HG03095 (cell line): ENCODE measurements around the gene SLC2A13.
"Not testable (repeated sequence)": the region's sequence is repeated elsewhere in the genome, so short reads cannot be mapped to it uniquely, and the experiment has no call there.

Source experiments
- ATAC-seq: cut with Tn5 transposase; IDR thresholded peaks from one replicate; pipeline ENCODE4 v1.9.1; 2021; ENCODE audit warnings: moderate library complexity; ENCODE audit not compliant: unreplicated experiment

Gene SLC2A13

DNA sequence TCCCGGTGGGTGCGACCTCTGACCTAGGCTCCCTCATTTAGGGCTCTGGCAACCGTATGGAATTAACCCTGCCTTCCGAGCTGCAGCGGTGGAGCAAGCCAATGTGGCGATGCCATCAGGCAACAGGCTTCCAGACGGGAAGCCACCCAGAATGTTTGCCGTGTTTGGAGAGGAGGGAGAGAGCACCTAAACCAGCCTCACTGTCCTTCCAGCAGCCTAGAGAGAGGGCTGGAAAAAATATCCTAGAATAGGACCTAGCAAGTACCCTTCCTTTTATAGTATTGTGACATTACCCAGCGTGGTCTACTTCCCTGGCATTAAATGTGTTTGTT, 287 bp upstream of the SLC2A13 start:
- ATAC-seq: no peak

DNA sequence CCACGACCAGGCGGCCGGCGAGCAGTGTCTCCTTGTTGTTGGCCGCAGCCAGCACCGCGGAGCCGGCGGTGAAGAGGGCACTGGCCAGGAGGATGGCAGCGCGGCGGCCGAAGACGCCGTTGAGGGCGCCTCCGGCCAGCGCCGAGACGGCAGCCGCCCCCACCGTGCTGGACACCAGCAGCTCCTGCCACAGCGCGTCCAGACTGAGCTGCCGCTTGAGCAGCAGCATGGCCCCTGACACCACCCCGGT, 691 bp downstream of the SLC2A13 start:
- ATAC-seq: peak; percentile 39

DNA sequence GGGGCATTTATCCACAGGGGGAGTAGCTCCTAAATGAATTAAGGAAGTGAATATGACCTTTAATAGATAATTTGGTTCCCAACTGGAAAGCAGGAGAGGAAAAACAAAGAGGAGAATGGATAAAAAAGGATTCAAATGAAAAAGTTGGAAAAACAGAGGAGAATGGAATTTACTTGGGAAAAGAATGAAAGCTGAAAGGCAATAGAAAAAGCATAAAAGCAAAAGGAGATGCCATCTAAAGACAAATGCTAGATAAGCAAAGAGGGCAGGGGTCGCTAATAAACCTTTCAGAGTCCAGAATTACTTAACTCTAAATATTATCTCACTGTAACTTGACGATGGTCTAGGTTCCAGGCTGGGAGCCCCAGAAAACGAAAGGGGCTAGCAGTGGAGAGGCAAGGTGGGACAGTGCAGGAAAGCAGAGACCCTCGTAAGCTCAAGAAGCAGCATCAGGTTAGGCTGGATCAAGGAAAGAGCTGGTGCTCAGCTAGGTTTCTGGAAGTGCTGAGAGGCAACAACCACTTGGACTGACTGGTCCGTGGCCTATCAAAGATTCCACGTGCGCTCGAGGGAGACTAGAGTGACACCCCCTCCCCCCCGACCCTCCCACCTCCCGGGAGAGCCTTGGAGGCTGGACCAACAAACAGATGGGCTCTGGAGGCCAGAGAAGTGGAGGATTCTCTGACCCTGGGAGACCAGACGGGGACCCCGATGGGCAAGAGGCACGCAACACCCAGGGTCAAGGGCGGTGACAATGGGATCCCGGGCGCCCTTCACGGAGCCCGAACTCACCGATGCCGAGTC, 1.2 kb downstream of the SLC2A13 start:
- ATAC-seq: no peak

DNA sequence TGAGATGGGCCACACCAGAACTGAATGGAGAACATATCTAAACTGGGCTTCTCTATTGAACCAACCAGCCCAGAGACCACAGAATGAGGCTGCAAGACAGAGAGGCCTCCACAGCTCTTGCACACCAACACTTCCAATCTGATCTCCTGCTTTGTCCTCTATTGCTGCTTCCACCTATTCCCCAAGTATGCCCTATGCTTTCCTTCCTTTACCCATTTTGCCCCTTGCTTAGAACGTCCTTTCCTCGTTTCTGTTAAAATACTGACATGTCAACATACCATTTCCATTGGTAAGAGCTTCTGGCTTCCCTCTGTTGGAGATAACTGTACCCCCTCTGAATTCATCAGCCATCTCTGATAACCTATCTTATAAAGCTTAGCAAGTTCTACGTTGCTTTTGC, 2.8 kb downstream of the SLC2A13 start:
- no peak for ATAC-seq

DNA sequence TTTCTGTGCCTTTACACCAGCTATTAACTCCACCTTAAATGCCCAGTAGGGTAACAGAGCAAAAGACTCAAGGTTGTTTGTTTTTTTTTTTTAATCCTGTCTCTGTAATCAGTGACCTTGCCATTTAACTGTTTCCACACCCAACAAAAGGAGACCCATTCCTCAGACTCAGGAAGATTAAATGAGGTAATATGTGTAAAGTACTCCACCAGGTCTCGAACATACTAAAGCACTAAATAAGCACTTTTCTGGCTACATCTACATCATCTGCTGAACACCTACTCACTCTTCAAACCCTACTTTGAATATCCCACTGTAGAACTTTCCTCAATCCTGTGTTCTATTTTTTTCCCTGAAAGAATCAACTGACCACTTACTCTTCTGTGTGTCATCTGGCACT, 4.1 kb downstream of the SLC2A13 start:
- ATAC-seq: no peak

DNA sequence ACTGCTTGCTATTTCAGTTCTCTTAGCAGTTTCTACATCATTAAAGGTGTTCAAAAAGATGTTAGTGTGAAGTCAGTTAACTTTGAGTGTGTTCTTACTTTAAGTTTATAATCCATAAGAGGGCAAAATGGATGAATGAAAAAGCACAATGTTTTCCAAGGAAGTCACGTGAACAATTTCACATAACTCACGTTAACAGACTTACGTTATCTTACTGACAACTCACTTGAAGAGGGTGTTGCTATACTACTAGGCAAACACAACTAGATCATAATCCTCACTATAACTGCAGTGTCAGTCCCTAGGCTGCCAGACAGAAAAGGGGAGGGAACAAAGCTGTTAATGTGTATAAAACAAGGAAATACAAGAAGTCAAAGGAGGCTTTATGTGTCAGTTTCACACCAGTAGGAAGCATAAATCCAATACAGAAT, 6.4 kb downstream of the SLC2A13 start:
- ATAC-seq: no peak

DNA sequence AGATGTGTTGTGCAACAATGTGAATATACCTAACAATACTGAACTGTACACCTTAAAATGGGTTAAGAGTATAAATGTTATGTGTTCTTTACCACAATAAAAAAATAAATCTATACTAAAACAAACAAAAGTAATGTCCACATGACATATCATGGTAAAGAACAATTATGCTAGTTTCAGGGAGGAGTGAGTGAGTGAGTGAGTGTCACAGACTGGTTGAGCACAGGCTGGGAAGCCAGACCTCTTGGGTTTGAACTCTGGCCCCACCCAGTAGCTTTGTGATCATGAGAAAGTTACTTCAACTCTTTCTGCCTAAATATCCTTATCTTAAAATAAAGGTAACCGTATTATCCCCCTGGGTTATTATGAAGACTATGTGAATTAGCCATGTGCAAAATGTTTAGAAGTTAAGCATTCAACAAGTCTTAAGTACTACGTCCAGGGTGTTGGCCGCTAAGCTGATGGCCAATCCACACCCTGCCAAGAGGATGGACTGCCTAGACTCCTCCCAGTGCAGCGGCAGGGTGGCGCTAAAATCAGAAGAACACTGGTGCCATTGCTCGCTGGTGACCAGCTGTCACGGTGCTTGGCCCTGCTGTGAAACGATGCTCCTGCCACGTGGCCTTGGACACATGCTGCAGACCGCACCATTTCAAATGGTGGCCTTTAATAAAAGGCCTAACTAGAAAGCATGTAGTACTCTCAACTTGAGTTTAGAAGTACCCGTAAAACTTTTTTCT, 7.3 kb downstream of the SLC2A13 start:
- no peak for ATAC-seq

DNA sequence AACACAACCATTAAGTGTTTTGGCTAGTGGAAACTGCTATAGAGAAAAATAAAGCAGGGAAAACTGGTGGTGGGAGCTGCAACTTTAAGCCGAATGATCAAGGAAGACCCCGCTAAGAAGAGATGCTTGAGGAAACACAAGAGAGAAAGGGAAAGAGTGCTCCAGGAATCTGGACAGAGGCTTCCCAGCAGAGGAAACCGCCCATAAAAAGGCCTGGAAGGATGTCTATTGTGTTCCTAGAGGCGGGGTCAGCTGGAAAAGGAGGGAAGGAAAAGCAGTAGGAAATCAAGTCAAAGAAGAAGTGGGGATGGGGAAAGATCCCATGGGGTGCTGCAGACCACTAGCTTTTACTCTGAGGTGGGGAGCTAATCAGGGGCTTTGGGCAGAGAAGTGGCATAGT, 12.4 kb downstream of the SLC2A13 start:
- no peak for ATAC-seq

DNA sequence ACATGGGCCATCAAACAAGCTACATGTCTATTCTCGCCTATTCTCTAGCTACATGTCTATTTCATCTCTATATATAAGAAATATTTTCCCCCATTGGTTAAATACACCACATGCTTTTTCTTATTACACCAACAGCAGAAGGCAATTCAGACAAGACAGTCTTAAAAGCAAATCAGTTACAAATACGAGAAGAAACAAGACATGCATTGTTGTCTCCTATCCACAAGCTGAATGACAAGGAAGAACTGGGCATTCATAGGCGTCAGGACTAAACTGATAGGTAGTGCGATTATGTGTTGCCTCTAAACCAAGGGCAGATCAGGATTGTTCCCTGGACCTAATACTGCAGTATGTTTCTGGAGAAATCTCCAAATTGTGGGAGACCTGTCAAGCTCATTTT, 19.4 kb downstream of the SLC2A13 start:
- ATAC-seq: no peak

DNA sequence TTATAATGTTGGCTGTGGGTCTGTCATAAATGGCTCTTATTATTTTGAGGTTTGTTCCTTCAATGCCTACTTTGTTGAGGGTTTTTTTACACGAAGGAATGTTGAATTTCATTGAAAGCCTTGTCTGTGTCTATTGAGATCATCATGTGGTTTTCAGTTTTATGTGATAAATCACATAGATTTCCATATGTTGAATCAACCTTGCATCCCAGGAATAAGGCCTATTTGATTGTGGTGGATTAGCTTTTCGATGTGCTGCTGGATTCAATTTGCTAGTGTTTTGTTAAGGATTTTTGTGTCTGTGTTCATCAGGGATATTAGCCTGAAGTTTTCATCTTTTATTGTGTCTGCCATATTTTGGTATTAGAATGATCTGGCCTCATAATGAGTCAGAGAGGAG, 27.6 kb downstream of the SLC2A13 start:
- ATAC-seq: no peak

DNA sequence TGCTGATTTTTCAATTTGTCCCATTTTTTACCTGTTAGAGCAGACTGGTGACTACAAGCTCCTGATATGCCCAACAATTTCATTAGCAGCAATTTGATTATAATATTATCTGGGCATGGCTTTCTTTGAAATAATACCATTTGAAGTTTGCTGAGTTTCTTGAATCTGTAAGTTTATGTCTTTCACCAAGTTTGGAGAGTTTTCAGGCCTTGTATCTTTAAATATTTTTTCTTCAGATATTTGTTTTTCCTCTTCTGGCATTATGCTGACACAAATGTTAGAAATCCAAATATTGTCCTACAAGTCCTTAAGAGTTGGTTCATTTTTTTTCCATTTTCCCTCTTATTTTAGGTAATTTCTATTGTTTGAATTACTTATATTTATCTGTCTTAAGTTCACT, 30.4 kb downstream of the SLC2A13 start:
- ATAC-seq: no peak

DNA sequence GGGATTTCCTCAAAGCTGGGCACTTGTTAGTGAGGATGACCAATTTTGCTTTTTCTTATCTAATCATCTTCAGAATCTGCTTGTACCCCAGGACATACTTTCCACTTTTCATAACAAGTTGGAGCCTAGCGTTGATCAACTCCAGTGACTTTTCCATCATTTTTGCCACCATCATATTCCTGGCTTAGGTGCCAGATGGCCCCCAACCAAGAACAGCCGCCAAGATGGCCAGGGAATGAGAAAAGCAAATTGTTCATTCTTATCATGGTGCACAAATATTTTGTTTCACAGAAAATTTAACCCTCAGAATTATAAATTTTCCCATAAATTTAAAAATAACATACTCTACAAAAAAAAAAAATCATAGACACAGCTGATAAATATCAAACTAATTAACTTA, 37.5 kb downstream of the SLC2A13 start:
- ATAC-seq: no peak

DNA sequence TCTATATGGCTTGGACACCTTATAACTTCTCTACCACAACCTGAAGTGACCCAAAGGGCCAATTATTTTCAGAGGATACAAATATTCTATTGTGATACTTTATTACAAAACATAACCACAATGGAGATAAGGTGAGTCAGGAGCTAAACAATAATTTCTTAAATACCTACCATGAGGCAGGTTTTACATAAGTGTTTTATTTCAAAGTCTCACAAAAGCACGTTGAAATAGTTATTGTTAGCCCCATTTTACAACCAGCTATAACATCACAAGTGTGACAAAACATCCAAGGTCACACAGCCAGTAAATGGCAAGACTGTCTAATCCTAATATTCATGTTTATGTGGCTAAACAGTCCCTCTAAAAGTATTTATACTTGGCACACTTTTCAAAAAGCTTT, 40.2 kb downstream of the SLC2A13 start:
- no peak for ATAC-seq

DNA sequence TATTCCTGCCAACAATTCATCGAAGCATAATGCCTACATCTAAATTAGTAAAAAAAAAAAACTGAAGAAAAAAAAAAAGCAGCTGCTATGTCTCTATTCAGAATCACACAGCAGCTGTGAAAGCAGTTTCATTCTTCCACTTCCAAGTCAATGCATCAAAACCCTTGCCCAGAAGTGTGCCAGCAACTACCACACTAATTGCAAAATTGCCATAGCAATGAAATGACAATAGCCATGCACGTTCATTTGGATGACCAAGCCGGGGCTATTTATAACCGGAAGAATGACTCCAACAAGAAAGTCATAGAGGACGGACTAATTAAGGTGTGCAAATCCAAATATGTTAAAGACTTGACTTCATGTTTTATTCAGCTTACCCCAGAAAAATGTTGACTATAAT, 42.5 kb downstream of the SLC2A13 start:
- ATAC-seq: no peak

DNA sequence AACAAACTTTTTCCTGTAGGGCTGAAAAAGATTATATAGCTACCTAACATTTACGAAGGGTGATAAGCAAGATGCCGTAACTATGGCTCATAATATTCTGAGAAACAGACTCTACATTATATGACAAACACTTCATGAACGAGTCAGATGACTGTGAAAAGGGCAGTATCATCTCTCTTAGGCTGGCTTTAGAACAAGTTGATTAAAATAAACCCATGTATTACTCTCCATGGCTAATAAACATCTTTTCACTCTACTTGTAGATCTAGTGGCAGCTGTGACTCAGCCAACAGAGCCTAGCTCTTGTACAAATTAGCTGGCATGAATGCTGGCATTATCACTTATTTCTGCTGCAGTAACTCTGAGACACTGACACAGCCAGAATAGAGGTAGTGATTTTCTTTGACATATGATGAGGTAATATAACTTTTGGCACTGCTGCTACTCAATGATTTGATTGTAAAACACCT, 47.1 kb downstream of the SLC2A13 start:
- no peak for ATAC-seq

DNA sequence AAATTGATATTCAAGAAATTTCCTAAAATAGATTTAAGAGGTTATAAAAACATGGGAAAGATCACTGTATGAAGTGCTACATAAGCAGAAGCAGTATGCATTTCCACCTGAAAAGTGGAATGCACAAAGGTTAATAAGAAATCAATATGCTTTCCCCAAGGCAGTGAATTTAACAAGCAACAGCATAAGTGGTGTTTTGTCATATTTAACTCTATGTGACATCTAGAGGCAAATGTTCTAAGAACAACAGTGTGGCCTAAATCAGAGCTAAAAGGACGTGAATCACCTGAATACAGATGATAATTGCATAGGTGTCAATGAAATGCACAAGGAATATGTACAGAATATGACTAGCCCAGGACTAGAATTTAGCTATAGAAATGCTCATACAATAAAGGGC, 49.5 kb downstream of the SLC2A13 start:
- no peak for ATAC-seq

DNA sequence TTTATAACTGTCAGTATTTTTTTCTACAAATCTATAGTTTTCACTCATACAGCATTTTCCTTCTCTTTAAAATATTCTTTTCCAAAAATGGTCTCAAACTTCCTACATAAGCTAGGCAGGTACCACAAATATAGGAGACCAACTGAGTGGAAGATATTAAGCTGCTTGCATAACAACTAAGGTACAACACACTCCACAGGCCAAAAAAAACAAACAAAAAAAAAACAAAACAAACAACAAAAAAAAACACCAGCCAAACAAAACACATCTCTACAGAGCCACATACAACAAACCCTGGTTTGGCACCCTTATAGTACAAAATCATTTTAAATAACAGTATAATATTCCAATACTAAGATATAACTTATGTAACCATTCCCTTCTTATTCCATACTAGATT, 50.1 kb downstream of the SLC2A13 start:
- no peak for ATAC-seq

DNA sequence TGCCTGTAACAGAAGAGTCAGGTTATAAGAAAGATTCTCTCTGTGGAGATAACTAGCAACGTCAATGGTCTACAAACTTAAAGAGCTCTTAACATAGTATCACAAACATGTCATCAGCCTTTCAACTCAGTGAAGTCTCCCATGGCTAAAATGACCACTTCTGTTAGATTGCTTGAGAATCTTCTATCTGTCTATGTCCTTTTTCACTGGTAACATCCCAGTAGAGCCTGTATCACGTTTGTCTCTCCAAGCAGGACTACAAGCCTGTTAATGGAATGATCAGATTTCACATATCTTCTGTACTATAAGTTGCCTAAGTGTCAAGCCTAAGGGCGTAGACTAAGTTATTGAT, 50.7 kb downstream of the SLC2A13 start:
- no peak for ATAC-seq

DNA sequence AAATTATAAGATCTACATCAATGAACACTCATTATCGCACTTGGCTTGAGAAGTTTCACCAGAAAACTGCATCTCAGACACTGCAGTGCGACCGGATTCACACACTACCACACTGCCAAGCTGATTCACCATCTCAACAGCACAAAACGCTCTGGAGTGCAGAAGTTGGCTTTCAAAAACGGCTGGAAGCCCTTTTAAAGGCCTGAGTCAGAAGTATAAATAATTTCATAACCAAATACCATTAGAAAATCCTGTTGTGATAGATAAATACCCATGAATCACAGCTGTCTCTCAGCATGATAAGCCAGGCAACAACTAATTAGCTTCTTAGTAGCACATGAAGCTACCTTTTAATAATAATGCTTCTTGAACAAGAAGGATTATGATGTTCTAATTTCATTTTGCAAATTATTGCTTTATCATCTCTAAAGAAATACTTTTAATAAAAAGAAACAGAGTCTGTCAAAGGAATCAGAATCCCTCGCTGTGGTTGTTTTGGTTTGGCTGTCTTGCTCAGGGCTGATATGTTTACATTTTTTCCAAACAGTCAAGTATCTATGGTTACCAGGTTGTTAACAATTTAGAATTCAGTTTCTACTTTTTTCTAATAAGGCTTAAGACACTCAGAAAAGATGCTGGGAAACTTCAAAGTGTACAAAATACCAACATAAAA, 51.2 kb downstream of the SLC2A13 start:
- ATAC-seq: no peak

DNA sequence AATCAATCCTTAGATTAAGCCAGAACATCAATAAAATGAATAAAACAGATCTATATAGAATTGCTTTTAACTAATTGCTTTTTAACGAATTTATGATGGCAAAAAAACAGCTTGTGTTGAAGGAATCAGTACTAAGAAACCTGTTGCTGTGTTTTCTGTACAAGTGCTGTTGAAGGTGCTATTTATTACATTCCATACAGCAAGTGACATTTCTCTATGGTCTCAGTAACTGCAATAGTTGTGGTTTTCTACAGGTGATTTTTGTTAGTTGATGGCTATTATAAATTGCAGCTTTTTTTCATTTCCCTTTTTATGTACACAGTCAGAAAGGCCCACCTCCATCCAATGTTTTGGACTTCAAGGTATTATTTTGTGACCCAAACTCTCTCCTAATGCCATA, 56.6 kb downstream of the SLC2A13 start:
- no peak for ATAC-seq

DNA sequence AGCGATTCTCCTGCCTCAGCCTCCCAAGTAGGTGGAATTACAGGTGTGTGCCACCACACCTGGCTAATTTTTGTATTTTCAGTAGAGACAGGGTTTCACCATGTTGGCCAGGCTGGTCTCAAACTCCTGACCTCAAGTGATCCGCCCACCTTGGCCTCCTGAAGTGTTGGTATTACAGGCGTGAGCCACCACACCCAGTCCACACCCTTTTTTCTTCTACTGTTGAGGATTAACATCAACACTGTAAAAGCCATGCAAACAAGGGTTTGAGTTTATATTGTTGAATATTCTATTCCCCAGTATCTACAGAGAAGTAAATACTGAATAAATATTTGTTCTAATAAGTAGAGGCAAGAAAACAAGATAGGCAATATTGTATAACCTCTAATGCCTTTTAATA, 58.9 kb downstream of the SLC2A13 start:
- ATAC-seq: not testable (repeated sequence)

DNA sequence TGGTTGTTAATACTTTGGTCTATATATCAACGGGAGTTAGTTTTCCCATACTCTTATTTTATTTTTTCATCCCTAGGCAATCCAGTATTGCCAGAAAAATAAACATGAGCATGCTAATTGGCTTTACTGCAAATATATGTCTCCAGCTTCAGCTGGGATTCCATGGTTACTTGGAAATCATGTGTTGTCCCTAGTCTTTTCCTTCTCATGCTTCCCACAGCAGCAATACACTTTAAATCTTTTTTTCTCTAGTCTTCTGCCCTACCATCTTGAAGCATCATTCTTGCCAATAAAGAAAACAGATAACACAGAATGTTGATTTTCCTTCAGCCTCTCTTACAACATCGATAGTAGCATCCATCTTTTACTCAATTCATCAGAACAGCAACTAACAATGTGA, 60.2 kb downstream of the SLC2A13 start:
- no peak for ATAC-seq
